GM19397 (cell line): ENCODE data around the gene ATRX.
"Not testable (repeated sequence)": the region's sequence is repeated elsewhere in the genome, so short reads cannot be mapped to it uniquely, and the experiment has no call there.

ENCODE experiments used
- ATAC-seq: cut with Tn5 transposase; IDR thresholded peaks from one replicate; pipeline ENCODE4 v1.9.1; 2021; ENCODE audit warnings: mild to moderate bottlenecking, moderate library complexity; ENCODE audit not compliant: unreplicated experiment

ATRX gene

DNA sequence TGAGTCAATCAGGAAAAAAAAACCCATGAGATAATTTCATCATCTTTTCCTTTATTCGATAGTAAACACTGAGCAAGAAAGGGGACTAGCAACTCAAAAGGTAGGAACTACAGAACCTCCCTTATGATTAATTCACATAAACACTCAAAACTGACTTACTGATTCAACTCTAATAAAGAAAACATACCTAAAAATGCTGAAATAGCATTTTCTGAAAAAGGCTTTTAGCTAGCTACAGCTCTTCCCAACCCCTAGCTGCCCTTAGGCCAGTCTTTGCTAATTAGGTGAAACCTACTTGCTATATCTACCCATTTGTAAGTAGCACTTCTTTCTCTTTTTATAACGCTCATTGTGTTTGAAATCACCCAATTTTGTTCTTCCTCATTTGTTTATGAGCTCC is 150.6 kb downstream of the ATRX start:
- ATAC-seq, result no peak

DNA sequence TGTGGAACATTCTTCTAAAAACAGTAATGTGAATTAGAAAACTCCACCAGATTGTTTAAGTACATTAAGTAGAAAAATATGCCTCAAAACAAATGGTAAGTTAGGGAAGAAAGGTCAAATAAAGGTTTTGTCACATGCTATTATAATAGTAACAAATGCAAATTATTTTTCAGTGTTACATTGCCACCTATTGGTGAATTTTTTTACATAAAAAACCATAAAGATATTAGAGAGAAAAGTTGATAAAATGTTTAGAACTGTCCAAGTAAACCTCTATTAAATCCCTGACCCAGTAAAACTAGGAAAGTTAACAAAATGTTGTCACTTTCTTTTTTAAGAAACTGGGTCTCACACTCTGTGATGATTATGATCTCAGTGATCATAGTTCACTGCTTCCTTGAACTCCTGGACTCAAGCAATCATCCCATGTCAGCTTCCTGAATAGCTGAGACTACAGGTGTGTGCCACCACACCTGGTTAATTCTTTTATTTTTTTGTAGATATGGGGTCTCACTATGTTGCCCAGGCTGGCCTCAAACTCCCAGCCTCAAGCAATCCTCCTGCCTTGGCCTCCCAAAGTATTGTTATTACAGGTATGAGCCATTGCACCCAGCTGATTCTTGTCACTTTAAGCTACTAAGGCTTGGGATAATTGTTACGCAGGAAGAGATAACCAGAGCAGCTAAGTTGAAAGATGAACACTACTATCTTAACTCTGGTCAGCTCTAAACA is 157.6 kb downstream of the ATRX start:
- no peak for ATAC-seq

DNA sequence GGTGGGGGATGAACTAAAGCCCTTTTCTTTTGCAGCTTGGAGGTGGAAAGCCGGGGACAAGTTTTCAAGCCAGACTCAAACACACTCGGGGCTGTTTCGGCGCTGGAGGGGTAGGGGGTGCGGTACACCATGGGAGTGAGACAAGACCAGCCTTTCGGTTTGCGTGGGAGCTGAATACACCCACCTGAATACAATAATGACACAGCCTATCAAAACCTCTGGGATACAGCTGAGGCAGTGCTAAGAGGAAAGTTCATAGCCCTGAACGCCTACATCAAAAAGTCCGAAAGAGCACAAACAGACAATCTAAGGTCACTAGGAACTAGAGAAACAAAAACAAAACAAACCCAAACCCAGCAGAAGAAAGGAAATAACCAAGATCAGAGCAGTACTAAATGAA is 163.3 kb downstream of the ATRX start:
- ATAC-seq, result no peak

DNA sequence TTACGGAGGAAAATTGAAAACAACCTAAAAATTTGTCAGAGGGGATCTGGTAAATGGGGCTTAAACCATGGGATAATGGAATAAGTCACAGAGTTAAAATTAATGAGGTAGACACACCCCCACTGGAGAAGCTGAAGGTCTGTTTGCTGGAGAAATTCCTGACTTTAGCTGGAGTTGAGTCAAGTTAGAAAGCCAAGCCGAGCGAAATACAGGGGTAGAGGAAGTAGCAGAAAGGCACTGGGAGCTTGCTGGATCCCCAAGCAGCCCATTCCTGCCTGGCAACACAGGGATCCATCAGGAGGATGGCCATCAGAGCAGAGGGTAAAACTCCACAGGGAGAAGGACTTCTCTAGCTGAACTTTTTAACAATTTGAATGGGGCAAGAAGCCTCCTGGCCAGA is 163.8 kb downstream of the ATRX start:
- ATAC-seq, result no peak

DNA sequence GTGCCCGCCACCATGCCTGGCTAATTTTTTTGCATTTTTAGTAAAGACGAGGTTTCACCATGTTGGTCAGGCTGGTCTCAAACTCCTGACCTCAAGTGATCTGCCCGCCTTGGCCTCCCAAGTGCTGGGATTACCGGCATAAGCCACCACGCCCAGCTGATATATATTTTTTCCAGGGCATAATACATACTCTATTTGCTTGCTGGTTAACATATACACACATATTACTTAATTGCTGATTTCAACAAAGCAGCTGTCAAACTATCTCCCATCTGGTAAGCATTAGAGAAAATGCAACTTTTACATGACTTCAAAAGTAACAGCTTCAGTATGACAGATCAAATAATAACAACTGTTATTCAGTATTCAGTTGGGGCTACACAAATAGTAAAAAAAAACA is 164.6 kb downstream of the ATRX start:
- ATAC-seq, result not testable (repeated sequence)

DNA sequence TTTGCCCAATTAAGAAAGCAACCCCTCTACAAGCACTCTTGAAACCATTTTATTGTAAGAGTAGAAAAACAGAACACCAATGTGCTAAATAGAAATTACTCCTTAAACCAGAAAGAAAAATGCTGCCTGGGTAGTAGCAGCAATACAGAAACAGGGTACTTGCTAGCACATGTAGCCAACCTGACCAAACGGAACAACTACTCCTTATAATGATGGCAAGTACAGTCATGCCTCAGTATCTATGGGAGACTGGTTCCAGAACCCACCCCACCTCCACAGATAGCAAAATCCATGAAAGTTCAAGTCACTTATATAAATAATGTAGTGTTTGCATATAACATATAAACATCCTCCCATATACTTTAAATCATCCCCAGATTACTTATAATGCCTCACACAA is 168.8 kb downstream of the ATRX start:
- ATAC-seq, result no peak

DNA sequence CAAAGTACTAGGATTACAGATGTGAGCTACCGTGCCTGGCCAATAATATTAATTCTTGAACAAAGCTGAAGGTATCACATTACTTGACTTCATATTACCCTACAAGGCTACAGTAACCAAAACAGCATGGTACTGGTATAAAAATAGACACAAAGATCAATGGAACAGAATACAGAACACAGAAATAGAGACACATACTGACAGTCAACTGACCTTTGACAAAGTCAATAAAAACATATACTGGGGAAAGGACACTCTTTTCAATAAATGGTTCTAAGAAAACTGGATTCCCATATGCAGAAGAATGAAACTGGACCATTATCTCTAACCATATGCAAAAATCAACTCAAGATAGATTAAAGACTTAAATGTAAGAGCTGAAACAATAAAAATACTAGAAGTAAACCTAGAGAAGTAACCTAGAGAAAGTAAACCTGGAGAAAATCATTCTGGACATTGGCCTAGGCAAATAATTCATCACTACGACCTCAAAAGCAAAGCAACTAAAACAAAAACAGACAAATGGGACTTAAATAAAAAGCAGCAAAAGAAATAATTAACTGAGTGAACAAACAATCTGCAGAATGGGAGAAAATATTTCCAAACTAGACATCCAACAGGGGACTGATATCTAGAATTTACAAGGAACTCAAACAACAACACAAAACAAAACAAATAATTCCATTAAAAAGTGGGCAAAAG is 182.2 kb downstream of the ATRX start:
- no peak for ATAC-seq

DNA sequence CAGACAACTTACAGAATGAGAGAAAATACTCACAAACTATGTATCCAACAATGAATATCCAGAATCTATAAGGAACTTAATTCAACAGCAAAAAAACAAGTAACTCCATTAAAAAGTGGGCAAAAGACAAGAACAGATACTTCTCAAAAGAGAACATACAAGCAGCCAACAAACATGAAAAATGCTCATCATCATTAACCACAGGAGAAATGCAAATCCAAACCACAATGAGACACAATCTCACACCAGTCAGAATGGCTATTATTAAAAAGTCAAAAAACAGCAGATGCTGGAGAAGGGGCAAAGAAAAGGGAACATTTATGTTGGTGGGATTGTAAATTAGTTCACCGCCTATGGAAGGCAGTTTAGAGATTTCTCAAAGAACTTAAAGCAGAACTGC is 188.5 kb downstream of the ATRX start:
- ATAC-seq, result no peak

DNA sequence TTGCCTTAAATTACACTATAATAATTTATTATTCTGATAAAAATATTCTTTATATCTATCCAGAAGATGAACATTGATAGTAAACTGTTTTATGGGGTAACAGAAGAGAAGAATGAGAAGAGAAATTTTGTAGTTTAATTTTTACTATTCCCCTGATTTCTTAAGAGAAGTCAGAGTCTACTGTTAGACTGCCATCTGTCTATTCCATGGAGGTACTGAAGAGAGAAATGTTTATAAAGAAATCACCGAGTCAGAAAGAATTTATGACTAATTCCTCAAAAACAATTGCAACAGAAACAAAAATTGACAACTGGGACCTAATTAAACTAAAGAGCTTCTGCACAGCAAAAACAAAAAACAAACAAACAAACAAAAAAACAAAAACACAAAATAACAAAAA is 188.9 kb downstream of the ATRX start:
- no peak for ATAC-seq

DNA sequence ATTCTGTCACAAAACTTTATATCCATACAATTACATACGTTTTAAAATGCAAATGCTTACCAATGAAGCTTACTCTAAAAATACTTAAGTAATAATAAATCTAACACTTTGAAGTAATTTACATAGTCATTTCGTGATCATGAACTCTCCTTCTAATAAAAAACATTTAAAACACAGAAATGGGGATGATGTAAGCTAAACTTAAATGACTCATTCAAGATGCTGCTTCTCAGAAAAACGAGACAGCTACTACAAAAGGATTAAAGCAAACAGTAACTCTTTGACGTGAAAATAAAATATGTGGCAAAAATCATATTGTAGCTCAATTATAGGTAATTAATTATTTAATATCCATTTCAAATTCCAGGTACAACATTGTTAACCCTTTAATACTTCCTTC is 190.2 kb downstream of the ATRX start:
- ATAC-seq, result no peak

DNA sequence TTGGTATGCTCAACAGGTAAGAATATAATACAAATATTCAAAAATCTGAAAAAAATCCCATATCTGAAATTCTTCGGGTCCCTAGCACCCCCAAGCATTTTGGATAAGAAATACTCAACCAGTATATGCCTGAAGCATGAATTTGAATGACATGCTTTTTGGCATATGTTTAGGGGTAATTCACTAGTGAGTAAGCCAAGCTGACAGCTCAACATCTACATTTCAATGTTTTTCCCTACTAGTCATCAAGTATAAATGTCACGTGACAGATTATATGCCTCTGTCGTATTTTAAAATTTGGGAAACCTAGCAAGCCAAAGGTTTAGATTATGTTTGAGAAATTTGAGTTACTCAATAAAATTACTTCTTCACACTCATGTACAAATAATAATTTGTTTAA is 213.7 kb downstream of the ATRX start:
- no peak for ATAC-seq

DNA sequence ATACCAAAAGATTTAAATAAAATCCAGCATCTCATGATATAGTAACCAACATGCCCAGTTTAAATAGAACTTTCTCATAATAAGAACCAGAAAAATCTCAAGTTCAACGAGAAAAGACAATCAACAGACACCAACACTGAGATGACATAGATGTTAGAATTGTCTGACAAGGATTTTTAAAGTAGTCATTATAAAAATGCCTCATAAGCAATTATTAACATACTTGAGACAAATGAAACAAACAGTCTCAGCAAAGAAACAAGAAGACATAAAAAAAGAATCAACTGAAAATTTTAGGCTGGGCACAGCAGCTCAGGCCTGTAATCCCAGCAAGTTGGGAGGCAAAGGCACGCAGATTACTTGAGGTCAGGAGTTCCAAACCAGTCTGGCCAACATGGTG is 220.7 kb downstream of the ATRX start:
- no peak for ATAC-seq

DNA sequence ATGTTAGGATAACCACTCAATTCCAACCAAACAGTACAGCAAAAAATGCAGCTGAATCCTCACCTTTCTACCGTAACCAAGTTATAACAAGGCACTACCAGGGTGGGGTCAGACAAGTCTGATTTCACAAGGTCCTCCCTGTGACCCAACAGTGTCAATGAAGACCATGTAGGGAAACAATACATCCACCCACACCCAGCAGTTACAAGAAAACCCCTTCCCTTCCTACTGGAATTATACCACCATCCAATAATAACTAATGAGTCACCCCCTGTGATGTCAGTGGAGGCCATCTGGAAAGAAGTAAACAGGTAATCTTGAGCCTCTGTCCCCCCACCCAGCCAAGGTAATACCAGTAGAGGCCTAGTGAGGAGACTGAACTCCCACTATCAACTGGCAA is 221.2 kb downstream of the ATRX start:
- ATAC-seq, result no peak

DNA sequence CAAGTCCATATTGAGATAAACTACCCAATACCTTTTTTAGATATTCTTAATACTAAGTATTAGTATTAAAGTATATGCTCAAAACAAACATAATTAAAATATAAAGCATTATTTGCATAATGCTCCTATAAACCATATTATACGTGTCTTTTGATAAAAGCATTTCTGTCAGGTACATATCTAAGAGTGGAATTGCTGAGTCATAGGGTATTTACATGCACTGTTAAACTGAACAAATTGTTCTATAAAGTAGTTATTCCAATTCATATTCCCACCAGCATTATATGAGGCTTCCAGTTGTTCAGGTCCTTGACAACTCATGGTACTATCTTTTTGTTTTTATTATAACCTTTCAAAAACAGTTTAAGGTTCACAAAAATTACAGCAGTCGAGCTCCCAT is 224.6 kb downstream of the ATRX start:
- ATAC-seq, result no peak

DNA sequence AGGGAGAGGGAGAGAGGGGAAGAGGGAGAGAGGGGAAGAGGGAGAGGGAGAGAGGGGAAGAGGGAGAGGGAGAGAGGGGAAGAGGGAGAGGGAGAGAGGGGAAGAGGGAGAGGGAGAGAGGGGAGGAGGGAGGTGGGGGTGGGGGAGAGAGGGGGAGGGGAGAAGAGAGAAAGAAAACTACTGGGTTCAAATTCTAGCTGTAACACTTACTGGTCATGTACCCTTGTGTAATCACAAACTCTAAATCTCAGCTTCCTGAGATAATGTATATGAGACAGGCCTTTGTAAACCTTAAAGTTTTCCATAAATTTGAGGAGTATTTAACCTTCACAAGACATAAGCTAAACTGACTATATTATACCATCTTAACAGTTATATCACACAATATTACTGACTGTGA is 229.7 kb downstream of the ATRX start:
- ATAC-seq, result no peak

DNA sequence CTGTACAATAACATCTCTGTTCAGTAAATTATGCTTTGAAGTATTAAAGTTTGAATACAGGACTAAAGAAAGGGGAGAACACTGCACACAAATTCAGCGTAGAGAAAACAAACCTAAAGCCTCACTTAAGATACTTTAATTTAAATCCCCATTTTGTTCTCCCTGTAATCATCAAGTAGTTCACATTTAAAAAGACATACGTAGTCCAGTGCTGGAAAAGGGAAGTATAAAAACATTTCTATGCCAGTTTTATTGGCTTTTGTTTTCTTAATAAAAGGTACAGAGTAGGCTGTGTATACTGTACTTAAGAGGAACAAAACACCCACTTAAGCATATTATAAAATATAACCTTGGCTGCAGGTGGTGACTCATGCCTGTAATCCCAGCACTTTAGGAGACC is 237.3 kb downstream of the ATRX start:
- ATAC-seq, result no peak

DNA sequence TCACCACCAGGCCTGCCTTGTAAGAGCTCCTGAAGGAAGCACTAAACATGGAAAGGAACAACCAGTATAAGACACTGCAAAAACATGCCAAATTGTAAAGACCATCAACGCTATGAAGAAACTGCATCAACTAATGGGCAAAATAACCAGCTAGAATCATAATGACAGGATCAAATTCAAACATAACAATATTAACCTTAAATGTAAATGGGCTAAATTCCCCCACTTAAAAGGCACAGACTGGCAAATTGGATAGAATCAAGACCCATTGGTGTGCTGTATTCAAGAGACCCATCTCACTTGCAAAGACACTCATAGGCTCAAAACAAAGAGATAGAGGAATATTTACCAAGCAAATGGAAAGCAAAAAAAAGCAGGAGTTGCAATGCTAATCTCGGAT is 246.2 kb downstream of the ATRX start:
- not testable (repeated sequence) for ATAC-seq

DNA sequence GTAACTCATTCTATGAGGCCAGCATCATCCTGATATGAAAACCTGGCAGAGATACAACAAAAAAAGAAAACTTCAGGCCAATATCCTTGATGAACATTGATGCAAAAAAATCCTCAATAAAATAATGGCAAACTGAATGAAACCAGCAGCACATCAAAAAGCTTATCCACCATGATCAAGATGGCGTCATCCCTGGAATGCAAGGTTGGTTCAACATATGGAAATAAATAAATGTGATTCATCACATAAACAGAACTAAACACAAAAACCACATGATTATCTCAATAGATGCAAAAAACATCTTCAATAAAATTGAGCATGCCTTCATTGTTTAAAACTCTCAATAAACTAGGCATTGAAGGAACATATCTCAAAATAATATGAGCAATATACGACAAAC is 254.8 kb downstream of the ATRX start:
- not testable (repeated sequence) for ATAC-seq

DNA sequence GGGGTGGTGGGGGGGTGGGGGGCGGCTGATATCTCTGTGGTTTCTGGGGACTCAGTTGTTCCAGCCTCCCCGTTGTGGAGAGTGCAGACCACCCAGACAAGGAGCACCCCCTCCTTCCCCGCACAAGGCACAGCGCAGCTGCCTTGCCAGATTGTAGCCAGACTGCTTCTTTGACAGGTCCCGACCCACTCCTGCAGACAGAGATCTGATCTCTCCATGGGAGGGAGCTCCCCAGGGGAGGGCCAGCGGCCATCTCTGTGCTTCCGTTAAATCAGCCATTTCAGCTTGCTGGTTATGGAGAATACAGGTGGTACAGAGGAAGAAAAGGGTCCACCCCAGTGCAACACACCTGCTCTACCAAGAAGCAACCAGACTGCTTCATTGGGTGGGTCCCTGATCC is 258.0 kb downstream of the ATRX start:
- ATAC-seq, result no peak

DNA sequence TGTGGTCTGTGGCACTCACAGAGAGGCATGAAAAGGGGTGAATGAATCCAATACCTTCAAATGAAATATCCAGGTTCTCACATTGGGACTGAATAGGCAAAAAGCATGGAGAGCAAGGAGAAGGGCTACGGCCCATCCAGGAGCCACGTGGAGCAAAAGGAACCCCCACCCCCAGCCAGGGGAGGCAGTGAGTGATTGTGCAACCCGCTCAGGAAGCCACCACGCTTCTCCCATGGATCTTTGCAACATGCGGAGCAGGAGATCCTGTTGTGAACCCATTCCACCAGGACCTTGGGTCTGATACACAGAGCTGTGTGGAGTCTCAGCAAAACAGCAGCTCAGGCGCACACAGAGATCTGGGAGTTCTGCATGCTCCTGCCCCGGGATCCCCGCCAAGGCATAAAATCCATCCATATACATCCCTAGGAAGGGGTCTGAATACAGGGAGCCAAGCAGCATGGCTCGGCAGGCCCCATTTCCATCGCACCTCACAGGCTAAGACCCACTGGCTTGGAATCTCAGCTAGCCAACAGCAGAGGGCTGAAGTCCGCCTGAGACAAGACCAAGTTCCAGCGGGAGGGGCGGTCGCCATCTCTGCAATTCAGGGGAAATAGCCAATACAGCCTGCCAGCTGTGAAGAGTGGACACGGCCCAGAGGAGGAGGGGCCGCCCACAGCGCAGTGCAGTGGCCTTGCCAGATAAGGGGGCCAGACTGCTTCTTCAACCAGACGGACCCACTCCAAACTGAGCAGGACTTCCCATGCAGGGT is 258.6 kb downstream of the ATRX start:
- no peak for ATAC-seq

DNA sequence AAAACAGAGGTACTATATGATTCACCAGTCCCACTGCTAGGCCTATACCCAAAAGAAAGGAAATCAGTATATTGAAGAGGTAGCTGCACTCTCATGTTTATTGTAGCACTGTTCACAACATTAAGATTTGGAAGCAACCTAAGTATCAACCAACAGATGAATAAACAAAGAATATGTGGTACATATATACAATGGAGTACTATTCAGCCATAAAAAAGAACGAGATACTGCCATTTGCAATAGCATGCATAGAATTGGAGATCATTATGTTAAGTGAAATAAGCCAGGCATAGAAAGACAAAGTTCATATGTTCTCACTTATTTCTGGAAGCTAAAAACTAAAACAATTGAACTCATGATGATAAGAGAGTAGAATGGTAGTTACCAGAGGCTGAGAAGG is 266.3 kb downstream of the ATRX start:
- ATAC-seq, result no peak

DNA sequence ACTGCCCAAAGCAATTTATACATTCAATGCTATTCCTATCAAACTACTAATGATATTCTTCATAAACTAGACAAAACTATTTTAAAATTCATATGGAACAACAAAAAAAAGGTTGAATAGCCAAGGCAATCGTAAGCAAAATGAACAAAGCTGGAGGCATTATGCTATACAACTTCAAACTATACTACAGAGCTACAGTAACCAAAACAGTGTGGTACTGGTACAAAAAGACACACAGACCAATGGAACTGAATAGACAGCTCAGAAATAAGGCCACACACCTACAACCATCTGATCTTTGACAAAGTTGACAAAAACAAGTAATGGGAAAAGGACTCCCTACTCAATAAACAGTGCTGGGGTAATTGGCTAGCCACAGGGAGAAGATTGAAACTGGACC is 271.8 kb downstream of the ATRX start:
- no peak for ATAC-seq
